RWPE1 (cell line): ENCODE data around the gene TYRO3.

ENCODE experiments used
- CTCF ChIA-PET: fragments of 350-600 bp; sonication (Branson Sonifier 250); formaldehyde crosslinking; extraction: SDS; loops from one replicate; lab custom pipeline; 2021; lab: Yijun Ruan, JAX
- POLR2A ChIA-PET: fragments of 400-600 bp; formaldehyde crosslinking; extraction: SDS; loops from one replicate; lab custom pipeline; 2020; ENCODE audit warnings: antibody characterized with exemption; ENCODE audit not compliant: low non-redundant PET; lab: Yijun Ruan, JAX
- DNase-seq: peaks from one replicate; pipeline ENCODE4 v3.0.0; 2012; ENCODE audit warnings: low spot score
- H3K27ac ChIP-seq: fragments of 450-650 bp; 2 replicates; pipeline ENCODE4 v1.5.1; 2017
- CTCF ChIP-seq: fragments of 450-650 bp; conservative IDR thresholded peaks from 2 replicates; pipeline ENCODE4 v1.5.1; 2017; ENCODE audit warnings: low read depth, mild to moderate bottlenecking

TYRO3 gene

GRCh38 chr15:41550066-41550775 is 8.8 kb upstream of the TYRO3 start:
- no peak for DNase-seq
- ChIA-PET POLR2A (no interaction called here), CTCF (interaction anchor here (0.5 to 0.7 kb wide), 2 partner anchors 53 to 90 kb away, joined by 3 read pairs; no protein-coding TSS in a partner anchor)
- no peak overlapping the region for H3K27ac ChIP-seq
- TF ChIP-seq CTCF, result no peak

DNA sequence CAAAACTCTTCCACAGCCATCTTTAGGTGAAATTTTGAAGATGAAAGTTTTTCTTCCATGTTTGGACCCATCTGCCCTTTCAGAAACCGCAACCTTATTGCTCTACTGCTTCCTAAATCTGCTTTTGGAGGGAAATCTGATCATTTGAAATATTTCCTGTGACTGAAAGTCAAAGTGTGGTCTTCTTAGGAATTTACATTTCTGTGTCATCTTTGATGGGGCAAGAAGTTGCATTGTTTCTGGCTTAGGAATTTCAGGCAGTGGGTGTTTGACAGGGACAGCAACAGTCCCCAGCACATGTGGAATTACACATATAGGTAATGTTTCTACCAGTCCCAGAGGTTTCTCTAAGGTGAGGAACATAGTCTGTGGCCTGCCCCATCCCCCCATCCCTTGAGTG is 5.3 kb upstream of the TYRO3 start:
- no peak for TF ChIP-seq CTCF
- H3K27ac ChIP-seq, result no peak overlapping the region
- DNase-seq, result no peak
- POLR2A ChIA-PET, result no interaction called here
- CTCF ChIA-PET, result no interaction called here

DNA sequence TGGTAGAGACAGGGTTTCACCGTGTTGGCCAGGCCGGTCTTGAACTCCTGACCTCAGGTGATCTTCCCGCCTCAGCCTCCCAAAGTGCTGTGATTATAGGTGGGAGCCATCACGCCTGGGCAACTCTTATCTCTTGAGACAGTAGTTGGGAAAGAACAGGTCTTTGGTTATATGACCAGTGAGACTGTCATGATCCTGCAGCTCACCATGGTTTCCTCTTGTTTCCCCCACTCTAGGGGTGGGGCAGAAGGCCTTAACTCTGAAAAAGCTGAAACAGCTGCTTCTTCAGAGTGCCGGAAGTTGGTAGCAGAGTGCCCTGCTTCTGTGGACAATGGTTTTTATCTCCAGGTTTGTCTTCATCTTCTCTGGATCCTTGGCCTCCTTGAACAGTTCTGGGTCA is 4.7 kb upstream of the TYRO3 start:
- no peak for DNase-seq
- no peak overlapping the region for H3K27ac ChIP-seq
- ChIA-PET POLR2A (no interaction called here), CTCF (no interaction called here)
- TF ChIP-seq CTCF, result no peak

- POLR2A ChIA-PET, result interaction anchor here (0.6 kb wide), 1 partner anchor 11 kb away, joined by 12 read pairs; the partner anchor contains the start of gene RPAP1
These were observed 4.1 kb upstream of the TYRO3 start for GRCh38 chr15:41554915-41555314.

GRCh38 chr15:41556677-41557076 is 2.3 kb upstream of the TYRO3 start:
- no peak overlapping the region for H3K27ac ChIP-seq
- ChIA-PET POLR2A (no interaction called here), CTCF (interaction anchor here (0.6 to 1.6 kb wide), 4 partner anchors 11 to 144 kb away, joined by 3 to 7 read pairs (median 3); no protein-coding TSS in a partner anchor)
- TF ChIP-seq CTCF, result no peak
- no peak for DNase-seq

More at GRCh38 chr15:41554915-41555314, 4.1 kb upstream of the TYRO3 start:
- no peak overlapping the region for H3K27ac ChIP-seq
- CTCF ChIA-PET, result no interaction called here
- no peak for DNase-seq
- TF ChIP-seq CTCF, result no peak

DNA sequence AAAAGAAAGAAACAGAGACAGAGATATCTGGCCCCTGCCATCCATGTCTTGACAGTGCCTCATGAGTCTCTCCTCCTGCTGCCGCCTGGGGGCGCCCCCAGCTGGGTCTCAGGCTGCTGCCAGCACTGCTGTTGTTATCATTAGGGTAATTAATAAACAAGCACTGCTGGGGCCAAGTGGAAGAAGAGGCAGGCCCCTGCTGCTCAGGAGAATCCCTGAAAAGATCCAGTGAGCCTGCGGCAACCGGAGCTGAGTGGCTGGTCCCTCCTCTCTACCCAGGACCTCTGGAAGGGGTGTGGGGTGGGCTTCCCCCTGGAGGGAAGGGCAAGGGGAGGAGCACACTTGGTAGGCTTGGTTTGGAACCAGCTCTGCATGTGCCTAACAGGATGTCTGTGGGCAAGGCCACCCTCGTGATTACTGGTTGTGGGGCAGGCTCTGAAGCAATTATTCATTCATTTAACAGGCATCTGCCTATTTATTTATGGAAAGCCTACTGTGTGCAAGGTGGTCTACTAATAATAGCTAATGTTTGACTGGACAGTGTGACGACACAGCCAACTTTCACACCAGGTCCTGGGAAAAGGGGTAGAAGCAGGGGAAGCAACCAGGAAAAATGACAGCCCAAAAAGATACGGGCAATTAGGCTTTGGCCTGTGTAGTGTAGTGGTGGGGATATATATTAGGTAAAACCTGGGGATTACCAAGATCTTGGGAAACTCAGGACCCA is 1.2 kb upstream of the TYRO3 start:
- peak overlapping the region; percentile 73 for H3K27ac ChIP-seq
- POLR2A ChIA-PET, result no interaction called here
- DNase-seq, result peak; percentile 66
- TF ChIP-seq CTCF, result peak; percentile 95
- CTCF ChIA-PET, result interaction anchor here (0.5 to 1.6 kb wide), 13 partner anchors 14 to 253 kb away, joined by 3 to 7 read pairs (median 3); partner anchors contain the start of genes MGA and RPAP1
